WTC11 (cell line): ENCODE measurements around the gene ELMO3. TPM values are rescaled to one million over a fixed set of nuclear protein-coding genes. Genes with fewer than 3 reads are reported as not detected.
A peak's percentile ranks its signal among the peaks of the same experiment; 100 is the strongest.

Experiments
- ATAC-seq: fragments of 200-7000 bp; cut with Tn5 transposase; 2 replicates; pipeline ENCODE4 v1.10.0; 2021; ENCODE audit warnings: mild to moderate bottlenecking, moderate library complexity
- CTCF ChIA-PET: fragments of 300-600 bp; sonication (Branson Sonifier 250); formaldehyde crosslinking; loops from one replicate; lab custom pipeline; 2021; ENCODE audit warnings: antibody characterized with exemption; lab: Charles Lee
- POLR2A ChIA-PET: fragments of 350-600 bp; sonication (Branson Sonifier 250); formaldehyde crosslinking; loops from one replicate; lab custom pipeline; 2021; ENCODE audit warnings: antibody characterized with exemption; lab: Charles Lee
- DNase-seq: peaks from one replicate; pipeline ENCODE4 v3.0.0; 2021; ENCODE audit warnings: low spot score
- H3K27ac Mint-ChIP-seq: 2 replicates; pipeline ENCODE4 v1.8.0; 2021; ENCODE audit warnings: mixed read lengths
- H3K27me3 Mint-ChIP-seq: 2 replicates; pipeline ENCODE4 v1.8.0; 2021; ENCODE audit warnings: low read depth, mild to moderate bottlenecking, moderate library complexity, mixed read lengths
- H3K36me3 Mint-ChIP-seq: 2 replicates; pipeline ENCODE4 v1.8.0; 2021; ENCODE audit warnings: mixed read lengths
- H3K4me1 Mint-ChIP-seq: 2 replicates; pipeline ENCODE4 v1.8.0; 2022; ENCODE audit warnings: mixed read lengths
- H3K4me3 Mint-ChIP-seq: 2 replicates; pipeline ENCODE4 v1.8.0; 2021; ENCODE audit warnings: mild to moderate bottlenecking, moderate library complexity, mixed read lengths
- H3K9me3 Mint-ChIP-seq: 2 replicates; pipeline ENCODE4 v1.8.0; 2021; ENCODE audit warnings: mixed read lengths
- CREB1 ChIP-seq: sonication (generic); formaldehyde crosslinking; IDR thresholded peaks from 2 replicates; pipeline ENCODE4 v1.8.0; 2023; ENCODE audit warnings: mild to moderate bottlenecking, missing genetic modification reagents
- E2F4 ChIP-seq: sonication (generic); formaldehyde crosslinking; IDR thresholded peaks from 2 replicates; pipeline ENCODE4 v1.8.1; 2022; ENCODE audit warnings: low read depth, mild to moderate bottlenecking, moderate library complexity, missing genetic modification reagents, borderline replicate concordance
- E2F5 ChIP-seq: sonication (generic); formaldehyde crosslinking; IDR thresholded peaks from 2 replicates; pipeline ENCODE4 v1.8.1; 2022; ENCODE audit warnings: mild to moderate bottlenecking, moderate library complexity, missing genetic modification reagents
- JUN ChIP-seq: sonication (generic); formaldehyde crosslinking; IDR thresholded peaks from 2 replicates; pipeline ENCODE4 v1.8.0; 2023; ENCODE audit warnings: mild to moderate bottlenecking, missing genetic modification reagents
- KAT7 ChIP-seq: sonication (generic); formaldehyde crosslinking; IDR thresholded peaks from 2 replicates; pipeline ENCODE4 v1.8.1; 2023; ENCODE audit warnings: missing genetic modification reagents, mild to moderate bottlenecking, borderline replicate concordance
- MAX ChIP-seq: sonication (generic); formaldehyde crosslinking; IDR thresholded peaks from 2 replicates; pipeline ENCODE4 v1.8.0; 2022; ENCODE audit warnings: mild to moderate bottlenecking, missing genetic modification reagents
- MYBL2 ChIP-seq: sonication (generic); formaldehyde crosslinking; IDR thresholded peaks from 2 replicates; pipeline ENCODE4 v1.8.1; 2023; ENCODE audit warnings: mild to moderate bottlenecking, moderate library complexity, missing genetic modification reagents
- NR2C2 ChIP-seq: sonication (generic); formaldehyde crosslinking; IDR thresholded peaks from 2 replicates; pipeline ENCODE4 v1.8.0; 2022; ENCODE audit warnings: mild to moderate bottlenecking, missing genetic modification reagents
- NR3C1 ChIP-seq: sonication (generic); formaldehyde crosslinking; conservative IDR thresholded peaks from 2 replicates; pipeline ENCODE4 v1.8.1; 2023; ENCODE audit warnings: low read depth, mild to moderate bottlenecking, missing genetic modification reagents
- PREB ChIP-seq: sonication (generic); formaldehyde crosslinking; IDR thresholded peaks from 2 replicates; pipeline ENCODE4 v1.8.1; 2022; ENCODE audit warnings: mild to moderate bottlenecking, missing genetic modification reagents, moderate library complexity, borderline replicate concordance
- SMAD3 ChIP-seq: sonication (generic); formaldehyde crosslinking; IDR thresholded peaks from 2 replicates; pipeline ENCODE4 v1.8.0; 2022; ENCODE audit warnings: missing genetic modification reagents, mild to moderate bottlenecking, borderline replicate concordance
- SMAD4 ChIP-seq: sonication (generic); formaldehyde crosslinking; IDR thresholded peaks from 2 replicates; pipeline ENCODE4 v1.8.0; 2022; ENCODE audit warnings: mild to moderate bottlenecking, missing genetic modification reagents
- SOX15 ChIP-seq: fragments of 250-450 bp; sonication (Bioruptor Pico); IDR thresholded peaks from 2 replicates; pipeline ENCODE4 v1.9.0; 2021; ENCODE audit warnings: mild to moderate bottlenecking
- SP1 ChIP-seq: sonication (generic); formaldehyde crosslinking; conservative IDR thresholded peaks from 2 replicates; pipeline ENCODE4 v1.8.1; 2022; ENCODE audit warnings: missing genetic modification reagents
- USF1 ChIP-seq: sonication (generic); formaldehyde crosslinking; IDR thresholded peaks from 2 replicates; pipeline ENCODE4 v1.8.0; 2022; ENCODE audit warnings: mild to moderate bottlenecking, missing genetic modification reagents
- ZNF121 ChIP-seq: sonication (generic); formaldehyde crosslinking; IDR thresholded peaks from 2 replicates; pipeline ENCODE4 v1.8.0; 2023; ENCODE audit warnings: missing genetic modification reagents
- ZNF138 ChIP-seq: sonication (generic); formaldehyde crosslinking; conservative IDR thresholded peaks from 2 replicates; pipeline ENCODE4 v1.8.1; 2022; ENCODE audit warnings: mild to moderate bottlenecking, moderate library complexity, missing genetic modification reagents
- ZNF281 ChIP-seq: sonication (generic); formaldehyde crosslinking; IDR thresholded peaks from 2 replicates; pipeline ENCODE4 v1.8.0; 2023; ENCODE audit warnings: mild to moderate bottlenecking, missing genetic modification reagents
- ZNF416 ChIP-seq: fragments of 250-450 bp; sonication (Bioruptor Pico); IDR thresholded peaks from 2 replicates; pipeline ENCODE4 v1.9.0; 2021; ENCODE audit warnings: mild to moderate bottlenecking, inconsistent platforms
- ZNF425 ChIP-seq: fragments of 250-450 bp; sonication (Bioruptor Pico); conservative IDR thresholded peaks from 2 replicates; pipeline ENCODE4 v1.9.0; 2021; ENCODE audit warnings: mild to moderate bottlenecking
- total RNA-seq: library from RNA; stranded (reverse); gene quantifications from 3 replicates; pipeline ENCODE4 v1.2.3, GENCODE V29; 2021

The ELMO3 gene
- total RNA-seq, 1 experiment from 2014 or later: 13.6 TPM

GRCh38 chr16:67198238-67198734 is 645 bp upstream of the ELMO3 start:
- no peak for TF ChIP-seq SOX15 (CRISPR knock-in tag)
- no peak for TF ChIP-seq NR2C2 (CRISPR knock-in tag)
- TF ChIP-seq SMAD3 (CRISPR knock-in tag): no peak
- TF ChIP-seq ZNF416 (CRISPR knock-in tag): 0 out of 2 replicates have a peak, but pooled peaks have one; percentile 17
- no peak for TF ChIP-seq E2F5 (CRISPR knock-in tag)
- no peak for TF ChIP-seq PREB
- no peaks in the 10 kb centered on the region for H3K9me3 Mint-ChIP-seq
- peaks cover 34% of the 10 kb centered on the region for H3K36me3 Mint-ChIP-seq
- POLR2A ChIA-PET: interaction anchor here (0.6 to 0.7 kb wide), 3 partner anchors 28 to 229 kb away, joined by 3 to 4 read pairs (median 3); partner anchors contain the start of gene TMEM208
- ATAC-seq (peak; percentile 13), DNase-seq (peak; percentile 53)
- CTCF ChIA-PET: interaction anchor here (0.6 to 3.9 kb wide), 42 partner anchors 9 to 270 kb away, joined by 3 to 65 read pairs (median 5); partner anchors contain the start of genes B3GNT9, CES3, EXOC3L1 and FBXL8
- H3K27ac Mint-ChIP-seq: peak overlapping the region; percentile 85; the same call in 1 of the 2 replicates
- H3K4me3 Mint-ChIP-seq: peak overlapping the region; percentile 55
- no peaks in the 10 kb centered on the region for H3K27me3 Mint-ChIP-seq
- H3K4me1 Mint-ChIP-seq: peaks cover 13% of the 10 kb centered on the region

- H3K9me3 Mint-ChIP-seq: no peaks in the 10 kb centered on the region
- TF ChIP-seq E2F4 (CRISPR knock-in tag) (no peak), USF1 (CRISPR knock-in tag) (no peak), MAX (CRISPR knock-in tag) (no peak), JUN (no peak), ZNF425 (no peak), ZNF121 (CRISPR knock-in tag) (no peak), ZNF138 (no peak)
- TF ChIP-seq, all 79 proteins: peak for 0
- Mint-ChIP-seq H3K27me3 (no peaks in the 10 kb centered on the region), H3K4me3 (peak overlapping the region; percentile 83), H3K27ac (peak overlapping the region; percentile 84), H3K4me1 (peaks cover 9% of the 10 kb centered on the region), H3K36me3 (peaks cover 26% of the 10 kb centered on the region)
- ATAC-seq (peak; percentile 63), DNase-seq (peak; percentile 81)
- ChIA-PET POLR2A (interaction anchor here (0.7 to 1.0 kb wide), 3 partner anchors 27 to 48 kb away, joined by 3 to 5 read pairs (median 4); partner anchors contain the start of genes FHOD1 and TMEM208), CTCF (interaction anchor here (0.6 to 3.9 kb wide), 22 partner anchors 10 to 290 kb away, joined by 3 to 65 read pairs (median 14); partner anchors contain the start of genes B3GNT9, CES3, EXOC3L1 and FHOD1)
Measured at GRCh38 chr16:67199808-67200198, 872 bp downstream of the ELMO3 start.

- peaks cover 9% of the 10 kb centered on the region for H3K4me1 Mint-ChIP-seq
- TF ChIP-seq ZNF281 (CRISPR knock-in tag) (no peak), PREB (no peak), MYBL2 (CRISPR knock-in tag) (no peak), NR3C1 (CRISPR knock-in tag) (no peak), SP1 (no peak), SMAD4 (CRISPR knock-in tag) (no peak), KAT7 (CRISPR knock-in tag) (no peak), CREB1 (CRISPR knock-in tag) (no peak)
Measured at GRCh38 chr16:67200491-67200890, 1.6 kb downstream of the ELMO3 start.

More at GRCh38 chr16:67200491-67200890, 1.6 kb downstream of the ELMO3 start:
- ChIA-PET CTCF (interaction anchor here (0.6 to 3.9 kb wide), 16 partner anchors 10 to 291 kb away, joined by 3 to 65 read pairs (median 9); partner anchors contain the start of genes B3GNT9, CES3, EXOC3L1 and FHOD1), POLR2A (interaction anchor here (0.7 kb wide), 2 partner anchors 26 to 47 kb away, joined by 3 to 4 read pairs; partner anchors contain the start of genes FHOD1 and TMEM208)
- Mint-ChIP-seq H3K9me3 (no peaks in the 10 kb centered on the region), H3K4me3 (peak overlapping the region; percentile 83), H3K36me3 (peaks cover 19% of the 10 kb centered on the region), H3K27ac (no peak overlapping the region), H3K27me3 (no peaks in the 10 kb centered on the region)
- no peak for DNase-seq
- no peak for ATAC-seq
